T1000 (cell line): ENCODE measurements around the gene TMPRSS11E.
"Not testable (repeated sequence)": the region's sequence is repeated elsewhere in the genome, so short reads cannot be mapped to it uniquely, and the experiment has no call there.

Experiments
- DNase-seq: peaks from one replicate; lab custom pipeline; 2025; ENCODE audit warnings: mixed read lengths; lab: John Stamatoyannopoulos, UW

The TMPRSS11E gene

DNA sequence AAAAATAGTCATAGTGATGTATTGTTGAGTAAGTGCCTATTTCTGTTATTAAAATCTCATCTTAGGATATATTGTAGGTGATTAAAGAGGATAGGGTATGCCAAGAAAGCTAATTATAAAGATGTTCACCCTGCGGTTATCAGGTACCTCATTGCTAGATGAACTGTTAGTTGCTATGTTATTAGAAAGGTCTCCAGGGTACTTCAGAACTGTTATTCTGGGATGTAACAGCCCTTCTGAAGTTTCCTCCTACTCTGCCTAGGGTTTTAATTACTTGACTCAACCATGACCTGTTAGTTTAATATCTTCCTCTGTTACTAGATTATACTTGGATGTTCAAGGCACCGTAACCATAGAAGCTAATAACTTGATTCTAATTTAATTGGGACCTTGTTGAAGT is 15.4 kb downstream of the TMPRSS11E start:
- no peak for DNase-seq

DNA sequence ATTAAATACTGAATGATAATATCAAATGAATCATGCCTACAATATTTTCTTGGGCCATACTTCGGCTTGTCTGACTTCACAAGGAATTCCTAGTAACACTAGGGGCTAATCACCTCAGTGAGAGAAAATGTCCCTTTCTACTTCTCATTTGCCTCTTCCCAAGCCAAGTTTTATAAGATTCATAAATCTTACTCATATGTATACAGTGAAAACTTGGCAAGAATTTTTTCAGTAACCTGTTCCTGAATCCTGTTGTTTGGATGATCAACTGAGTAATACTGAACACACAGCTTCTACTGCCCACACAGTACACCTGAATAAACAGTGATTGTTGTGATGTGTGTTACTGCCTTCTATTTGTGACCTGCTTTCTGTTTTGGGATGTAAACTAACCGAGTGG is 16.5 kb downstream of the TMPRSS11E start:
- DNase-seq: no peak

DNA sequence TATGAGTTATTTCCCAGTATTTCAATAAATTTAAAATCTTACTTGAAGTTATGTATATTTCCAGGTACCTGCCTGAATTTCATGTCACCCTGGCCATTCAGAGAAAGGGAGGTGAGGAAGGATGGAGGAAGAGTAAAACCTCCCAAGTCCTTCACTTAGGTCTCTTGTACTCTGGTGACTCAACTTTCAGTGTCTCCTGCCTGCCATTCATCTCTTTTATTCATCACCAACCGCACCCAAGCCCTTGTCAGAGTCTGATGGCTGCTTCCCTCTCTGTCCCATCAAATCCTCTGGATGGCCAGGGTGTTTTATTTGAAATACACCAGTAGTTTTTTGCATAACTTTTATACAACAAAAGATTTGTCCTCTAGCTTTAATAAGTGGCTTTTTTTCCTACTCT is 17.8 kb downstream of the TMPRSS11E start:
- DNase-seq: no peak

DNA sequence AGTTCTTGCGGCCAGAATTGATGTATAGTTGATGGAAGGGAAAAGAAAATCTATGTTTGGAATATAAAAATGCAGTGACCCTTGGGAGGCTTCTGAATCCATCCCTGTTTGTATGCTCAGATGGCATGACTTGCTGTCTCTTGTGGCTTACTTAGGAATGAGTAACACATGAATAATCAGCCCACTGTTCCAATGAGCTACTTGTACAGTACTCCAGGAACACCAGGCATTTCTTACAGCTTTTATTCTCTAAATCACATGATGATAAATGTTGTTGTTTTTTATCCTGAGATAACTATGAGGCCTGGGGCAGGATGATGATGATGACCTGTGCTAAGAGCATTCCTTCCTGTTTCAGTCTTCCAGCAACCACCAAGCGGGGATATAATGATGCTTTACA is 18.9 kb downstream of the TMPRSS11E start:
- DNase-seq: peak; percentile 37

DNA sequence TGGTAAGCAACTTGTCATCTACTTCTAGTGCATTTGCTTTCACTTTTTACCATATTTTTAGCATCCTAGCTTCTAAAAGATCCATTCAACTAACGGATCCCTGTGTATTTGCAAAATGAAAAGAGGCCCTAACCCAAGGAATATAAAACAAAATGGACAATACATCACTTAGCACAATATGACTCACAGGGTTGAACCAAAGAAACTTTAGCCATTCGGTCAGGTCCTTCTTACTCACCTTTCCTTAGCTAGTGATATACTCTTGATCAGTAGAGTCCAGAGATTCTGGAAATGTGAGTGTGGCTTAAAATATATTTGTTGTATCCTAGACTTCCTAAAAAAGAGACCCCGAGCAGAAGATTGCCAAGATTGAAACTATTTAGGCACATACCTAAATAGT is 19.5 kb downstream of the TMPRSS11E start:
- no peak for DNase-seq

DNA sequence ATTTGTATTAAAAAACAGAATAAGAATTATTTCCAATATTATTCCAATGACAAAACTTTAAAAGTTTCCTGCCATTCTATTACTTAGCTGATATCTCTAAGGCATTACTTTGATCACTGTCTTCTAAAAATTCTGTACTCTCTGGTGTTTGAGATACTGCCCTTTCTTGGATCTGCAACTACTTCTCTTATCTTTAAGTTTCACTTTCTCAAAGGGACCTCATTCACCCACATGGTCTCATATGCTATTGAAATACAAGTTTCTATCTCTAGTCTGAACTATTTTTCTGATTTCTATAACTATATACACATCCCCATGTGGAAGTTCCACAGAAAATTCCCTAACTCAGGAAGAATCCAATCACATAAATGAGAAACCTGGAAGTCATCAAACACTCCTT is 22.2 kb downstream of the TMPRSS11E start:
- DNase-seq: no peak

DNA sequence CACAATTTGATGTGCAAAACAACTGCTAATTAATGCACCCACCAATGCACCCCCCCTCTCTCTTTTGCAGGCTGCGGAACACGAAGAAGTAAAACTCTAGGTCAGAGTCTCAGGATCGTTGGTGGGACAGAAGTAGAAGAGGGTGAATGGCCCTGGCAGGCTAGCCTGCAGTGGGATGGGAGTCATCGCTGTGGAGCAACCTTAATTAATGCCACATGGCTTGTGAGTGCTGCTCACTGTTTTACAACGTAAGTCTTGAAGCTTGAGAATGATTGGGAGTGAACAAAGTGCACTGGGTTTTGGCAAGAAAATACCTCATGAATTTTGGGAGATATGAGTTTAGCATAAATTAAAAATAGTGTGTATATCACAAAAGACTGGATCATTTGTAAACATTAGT is 28.9 kb downstream of the TMPRSS11E start:
- DNase-seq: no peak

DNA sequence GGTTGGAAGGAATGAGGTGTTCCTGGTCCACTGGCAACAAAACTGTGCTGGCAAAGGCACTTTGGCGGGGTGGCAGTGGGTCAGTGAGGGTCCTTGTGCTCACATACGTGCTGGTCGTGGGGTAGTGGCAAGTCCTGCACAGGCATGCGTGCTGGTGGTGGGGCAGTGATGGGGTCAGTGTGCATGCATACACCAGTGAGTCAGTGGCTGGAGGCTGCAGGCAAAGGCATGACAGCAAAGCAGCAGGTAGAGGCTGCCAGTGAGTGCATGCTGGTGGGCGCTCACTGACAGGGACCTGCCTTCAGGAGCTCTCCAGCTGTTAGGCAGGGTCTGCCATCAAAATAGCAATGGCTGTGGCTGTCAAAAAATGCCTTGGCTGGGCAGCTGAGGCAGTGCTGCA is 42.1 kb downstream of the TMPRSS11E start:
- no peak for DNase-seq

DNA sequence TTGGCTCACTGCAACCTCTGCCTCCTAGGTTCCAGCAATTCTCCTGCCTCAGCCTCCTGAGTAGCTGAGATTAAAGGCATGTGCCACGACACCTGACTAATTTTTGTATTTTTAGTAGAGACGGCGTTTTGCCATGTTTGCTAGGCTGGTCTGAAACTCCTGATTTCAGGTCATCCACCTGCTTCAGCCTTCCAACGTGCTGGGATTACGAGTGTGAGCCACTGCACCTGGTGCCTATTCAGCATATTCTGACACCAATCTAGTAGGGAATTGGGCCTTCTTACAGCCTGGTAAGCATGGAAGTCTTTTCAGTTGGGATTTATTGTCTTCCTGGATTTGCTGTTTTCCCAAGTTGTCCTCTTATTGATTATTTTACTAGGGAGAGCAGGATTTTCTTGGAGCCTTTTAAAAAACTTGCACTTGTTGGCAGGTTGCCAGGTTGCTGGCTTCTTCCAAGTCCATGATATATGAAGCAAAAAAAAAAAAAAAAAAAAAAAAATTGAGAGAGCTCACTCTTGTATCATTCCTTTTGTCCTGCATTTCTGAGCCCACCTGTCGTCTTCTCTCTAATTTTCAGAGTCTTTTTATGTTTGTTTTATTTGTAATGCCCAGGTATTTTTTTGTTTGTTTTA is 43.7 kb downstream of the TMPRSS11E start:
- no peak for DNase-seq

DNA sequence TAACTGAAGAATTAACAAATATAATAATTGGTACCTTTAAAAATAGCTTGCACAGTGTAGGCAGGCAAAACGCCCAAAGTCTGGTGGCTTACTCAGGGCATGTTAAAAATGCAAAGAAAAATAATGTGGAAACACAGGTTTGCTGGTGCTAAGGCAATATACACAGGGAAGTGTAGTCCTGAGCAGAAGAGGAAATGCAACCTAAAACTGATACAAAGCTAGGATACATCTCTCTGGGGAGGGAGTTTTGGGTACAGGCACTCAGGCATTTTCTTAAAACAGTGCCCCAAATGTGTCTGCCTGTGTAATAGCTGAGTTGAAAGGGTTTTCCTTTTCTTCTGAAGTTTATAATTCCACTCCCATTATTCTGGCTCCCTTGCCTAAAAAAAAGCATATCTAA is 47.4 kb downstream of the TMPRSS11E start:
- no peak for DNase-seq

DNA sequence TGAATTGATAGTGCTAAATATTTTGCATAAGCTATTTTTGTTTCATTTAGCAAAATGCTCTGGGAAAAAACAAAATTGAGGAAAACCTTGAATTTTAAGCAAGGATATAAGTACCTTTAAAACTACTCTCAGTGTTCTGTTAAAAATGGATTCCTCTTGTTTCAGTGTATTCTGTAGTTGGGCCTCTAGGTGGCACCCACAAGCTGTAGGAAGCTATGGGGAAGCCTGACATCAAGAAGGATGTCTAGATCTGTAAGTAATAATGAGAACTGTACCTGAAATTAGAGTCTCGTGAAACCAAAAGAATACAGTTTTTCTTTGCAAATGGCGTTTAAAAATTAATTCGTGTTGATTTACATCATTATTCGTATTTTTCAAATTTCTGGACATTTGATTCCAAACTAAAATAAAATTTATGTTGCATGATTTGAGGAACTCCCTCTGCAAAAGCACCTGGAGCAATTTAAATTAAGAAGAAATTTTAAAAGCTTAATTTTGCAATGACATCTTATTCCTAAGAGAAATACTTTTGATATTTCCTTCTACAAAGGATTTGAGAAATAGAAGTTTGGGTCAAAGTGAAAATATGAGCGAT is 51.2 kb downstream of the TMPRSS11E start:
- peak; percentile 39 for DNase-seq

DNA sequence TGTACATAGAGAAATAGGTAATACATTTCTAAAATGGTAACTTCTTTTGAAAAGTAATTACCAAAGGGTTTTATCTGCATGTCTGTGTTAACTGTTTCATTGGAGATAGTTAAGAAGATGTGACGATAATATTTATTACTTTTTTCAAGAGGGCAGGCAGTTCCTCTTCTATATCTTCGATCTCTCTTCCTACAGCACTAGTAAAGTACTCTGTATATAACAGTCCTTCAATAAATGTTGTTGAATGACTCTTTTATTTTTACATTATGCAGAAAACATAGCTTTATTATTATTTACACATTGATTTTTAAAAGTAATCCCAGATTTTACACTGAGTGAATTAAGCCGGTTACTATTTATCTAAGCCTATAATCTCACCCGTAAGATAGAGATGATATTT is 51.8 kb downstream of the TMPRSS11E start:
- DNase-seq: no peak

DNA sequence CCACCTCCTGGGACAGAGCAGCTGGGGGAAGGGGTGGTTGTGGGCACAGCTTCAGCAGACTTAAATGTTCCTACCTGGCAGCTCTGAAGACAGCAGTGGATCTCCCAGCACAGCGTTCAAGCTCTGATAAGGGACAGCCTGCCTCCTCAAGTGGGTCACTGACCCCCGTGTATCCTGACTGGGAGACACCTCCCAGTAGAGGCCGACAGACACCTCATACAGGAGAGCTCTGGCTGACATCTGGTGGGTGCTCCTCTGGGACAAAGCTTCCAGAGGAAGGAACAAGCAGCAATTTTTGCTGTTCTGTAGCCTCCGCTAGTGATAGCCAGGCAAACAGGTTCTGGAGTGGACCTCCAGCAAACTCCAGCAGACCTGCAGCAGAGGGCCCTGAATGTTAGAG is 56.2 kb downstream of the TMPRSS11E start:
- not testable (repeated sequence) for DNase-seq

DNA sequence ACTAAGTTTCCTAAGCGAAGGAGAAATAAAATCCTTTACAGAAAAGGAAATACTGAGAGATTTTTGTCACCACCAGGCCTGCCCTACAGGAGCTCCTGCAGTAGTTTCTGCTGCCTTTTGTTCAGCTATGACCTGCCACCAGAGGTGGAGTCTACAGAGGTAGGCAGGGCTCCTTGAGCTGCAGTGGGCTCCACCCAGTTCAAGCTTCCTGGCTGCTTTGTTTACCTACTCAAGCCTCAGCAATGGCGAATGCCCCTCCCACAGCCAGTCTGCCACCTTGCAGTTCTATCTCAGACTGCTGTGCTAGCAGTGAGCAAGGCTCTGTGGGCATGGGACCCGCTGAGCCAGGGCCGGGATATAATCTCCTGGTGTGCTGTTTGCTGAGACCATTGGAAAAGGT is 57.6 kb downstream of the TMPRSS11E start:
- not testable (repeated sequence) for DNase-seq

DNA sequence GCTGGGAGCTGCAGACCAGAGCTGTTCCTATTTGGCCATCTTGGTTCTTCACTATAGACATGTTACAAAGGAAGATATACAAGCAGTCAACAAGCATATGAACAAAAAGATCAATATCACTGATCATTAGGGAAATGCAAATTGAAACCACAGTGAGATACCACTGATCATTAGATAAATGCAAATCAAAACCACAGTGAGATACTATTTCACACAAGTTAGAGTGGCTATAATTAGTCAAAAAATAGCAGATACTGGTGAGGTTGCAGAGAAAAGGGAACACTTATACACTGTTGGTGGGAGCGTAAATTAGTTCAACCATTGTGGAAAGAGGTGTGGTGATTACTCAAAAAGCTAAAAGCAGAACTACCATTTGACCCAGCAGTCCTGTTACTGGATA is 58.2 kb downstream of the TMPRSS11E start:
- DNase-seq: not testable (repeated sequence)

DNA sequence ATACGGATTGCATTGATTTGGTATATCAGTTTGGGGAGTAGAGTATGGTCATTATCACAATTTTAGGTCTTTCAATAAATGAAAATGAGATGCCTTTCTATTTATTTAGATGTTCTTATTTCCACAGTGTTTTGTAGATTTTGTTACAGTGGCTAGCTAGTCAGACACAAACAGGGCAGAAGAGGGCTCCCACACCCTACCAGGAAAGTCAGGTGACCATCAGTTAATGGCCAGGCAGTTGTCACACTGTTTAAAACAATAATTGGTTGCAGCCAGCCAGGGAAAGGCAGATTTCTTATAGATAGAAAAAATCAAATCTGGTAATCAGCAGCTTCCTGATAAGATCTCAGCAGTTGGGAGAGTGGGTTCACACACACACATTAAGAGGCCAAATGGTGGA is 71.6 kb downstream of the TMPRSS11E start:
- DNase-seq: no peak

DNA sequence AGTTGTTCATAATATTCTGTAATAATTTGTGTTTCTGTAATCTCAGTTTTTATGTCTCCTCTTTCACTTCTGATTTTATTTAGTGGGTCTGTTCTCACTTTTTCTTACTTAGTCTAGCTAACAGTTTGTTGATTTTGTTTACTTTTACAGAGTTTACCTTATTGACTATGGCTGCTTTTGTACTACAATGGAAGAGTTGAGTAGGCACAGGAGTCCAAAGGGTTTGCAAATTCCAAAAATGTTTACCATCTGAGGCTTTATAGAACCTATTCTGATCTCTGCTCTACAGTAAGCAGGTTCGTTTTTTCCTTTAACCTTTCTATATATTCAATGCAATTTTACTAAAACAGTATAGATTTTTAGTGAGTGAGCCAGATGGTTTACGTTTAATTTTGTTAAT is 73.7 kb downstream of the TMPRSS11E start:
- no peak for DNase-seq

DNA sequence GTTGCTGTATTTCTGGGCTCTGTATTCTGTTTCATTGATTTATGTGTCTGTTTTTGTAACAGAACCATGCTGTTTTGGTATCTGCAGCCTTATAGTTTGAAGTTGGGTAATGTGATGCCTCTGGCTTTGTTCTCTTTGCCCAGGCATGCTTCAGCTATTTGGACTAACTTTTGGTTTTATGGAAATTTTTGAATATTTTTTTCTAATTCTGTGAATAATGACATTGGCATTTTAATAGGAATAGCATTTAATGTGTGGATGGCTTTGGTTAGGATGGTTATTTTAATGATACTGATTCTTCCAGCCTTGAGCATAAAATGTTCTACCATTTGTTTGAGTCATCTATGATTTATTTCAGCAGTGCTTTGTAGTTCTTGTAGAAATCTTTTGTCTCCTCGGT is 75.0 kb downstream of the TMPRSS11E start:
- not testable (repeated sequence) for DNase-seq

DNA sequence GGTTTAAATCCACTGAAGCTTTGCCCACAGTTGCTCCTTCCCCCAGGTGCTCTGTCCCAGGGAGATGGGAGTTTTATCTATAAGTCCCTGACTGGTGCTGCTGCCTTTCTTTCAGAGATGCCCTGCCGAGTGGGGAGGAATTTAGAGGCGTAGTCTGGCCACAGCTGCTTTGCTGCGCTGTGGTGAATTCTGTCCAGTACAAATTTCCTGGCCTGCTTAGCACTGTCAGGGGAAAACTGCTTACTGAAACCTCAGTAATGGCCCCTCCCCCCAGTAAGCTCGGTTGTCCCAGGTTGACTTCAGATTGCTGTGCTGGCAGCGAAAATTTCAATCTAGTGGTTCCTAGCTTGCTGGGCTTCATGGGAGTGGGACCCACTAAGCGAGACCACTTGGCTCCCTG is 88.7 kb downstream of the TMPRSS11E start:
- DNase-seq: no peak

DNA sequence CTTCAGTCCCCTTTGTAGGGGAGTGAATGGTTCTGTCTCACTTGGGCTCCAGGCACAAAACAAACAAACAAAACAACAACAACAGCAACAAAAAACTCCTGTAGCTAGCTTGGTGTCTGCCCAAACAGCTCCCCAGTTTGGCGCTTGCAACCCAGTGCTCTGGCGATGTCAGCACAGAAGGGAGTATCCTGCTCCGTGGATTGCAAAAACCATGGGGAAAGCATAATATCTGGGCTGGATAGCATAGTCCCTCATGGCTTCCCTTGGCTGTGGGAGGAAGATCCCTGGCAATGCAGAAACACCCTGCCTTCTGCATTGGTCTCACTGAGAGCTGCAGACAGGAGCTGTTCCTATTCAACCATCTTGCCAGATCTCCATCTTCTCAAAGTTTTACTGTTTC is 89.1 kb downstream of the TMPRSS11E start:
- DNase-seq: no peak

DNA sequence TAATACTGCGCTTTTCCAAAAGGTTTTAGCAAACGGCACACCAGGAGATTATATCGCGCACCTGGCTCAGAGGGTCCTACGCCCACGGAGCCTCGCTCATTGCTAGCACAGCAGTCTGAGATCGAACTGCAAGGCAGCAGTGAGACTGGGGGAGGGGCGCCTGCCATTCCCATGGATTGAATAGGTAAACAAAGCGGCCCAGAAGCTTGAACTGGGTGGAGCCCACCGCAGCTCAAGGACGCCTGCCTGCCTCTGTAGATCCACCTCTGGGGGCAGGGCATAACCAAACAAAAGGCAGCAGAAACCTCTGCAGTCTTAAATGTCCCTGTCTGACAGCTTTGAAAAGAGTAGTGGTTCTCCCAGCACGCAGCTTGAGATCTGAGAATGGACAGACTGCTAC is 95.5 kb downstream of the TMPRSS11E start:
- not testable (repeated sequence) for DNase-seq
